HL-60 (cell line): ENCODE measurements around the gene MYH14.

Experiments used
- DNase-seq, 2 experiments: peaks; one replicate each; pipeline ENCODE4 v3.0.0-alpha.2; 2010 to 2020; ENCODE audit warnings: low read depth in 1 of 2, low spot score in 1 of 2
- H3K27ac ChIP-seq: fragments of 250-450 bp; sonication (Bioruptor Pico); replicated peaks from 2 replicates; pipeline ENCODE4 v1.5.1; 2020; ENCODE audit warnings: mild to moderate bottlenecking, moderate library complexity
- H3K27me3 ChIP-seq: fragments of 250-450 bp; sonication (Bioruptor Pico); 2 replicates; pipeline ENCODE4 v1.5.1; 2021; ENCODE audit warnings: mild to moderate bottlenecking, moderate library complexity; ENCODE audit not compliant: insufficient read depth, poor library complexity, severe bottlenecking
- H3K4me3 ChIP-seq: replicated peaks from 2 replicates; pipeline ENCODE4 v1.5.1; 2011; ENCODE audit warnings: mild to moderate bottlenecking, control low read depth, low read length; ENCODE audit not compliant: insufficient read depth
- GABPA ChIP-seq: IDR thresholded peaks from 2 replicates; pipeline ENCODE4 v1.6.1; 2012; ENCODE audit warnings: low read depth
- POLR2AphosphoS5 ChIP-seq: IDR thresholded peaks from 2 replicates; pipeline ENCODE4 v1.6.1; 2012; ENCODE audit warnings: low read depth
- SPI1 ChIP-seq: IDR thresholded peaks from 2 replicates; pipeline ENCODE4 v1.6.1; 2012; ENCODE audit warnings: low read depth, mild to moderate bottlenecking, borderline replicate concordance
- TF ChIP-seq, protein P1 (sequence below): IDR thresholded peaks from 2 replicates; pipeline ENCODE4 v1.6.1; 2012; ENCODE audit warnings: low read depth; ENCODE audit not compliant: insufficient replicate concordance
- TF ChIP-seq, protein P2 (sequence below): IDR thresholded peaks from one replicate; pipeline ENCODE4 v1.5.1; 2011; ENCODE audit warnings: low read length, control low read depth, inconsistent platforms; ENCODE audit not compliant: insufficient read depth

The MYH14 gene

DNA sequence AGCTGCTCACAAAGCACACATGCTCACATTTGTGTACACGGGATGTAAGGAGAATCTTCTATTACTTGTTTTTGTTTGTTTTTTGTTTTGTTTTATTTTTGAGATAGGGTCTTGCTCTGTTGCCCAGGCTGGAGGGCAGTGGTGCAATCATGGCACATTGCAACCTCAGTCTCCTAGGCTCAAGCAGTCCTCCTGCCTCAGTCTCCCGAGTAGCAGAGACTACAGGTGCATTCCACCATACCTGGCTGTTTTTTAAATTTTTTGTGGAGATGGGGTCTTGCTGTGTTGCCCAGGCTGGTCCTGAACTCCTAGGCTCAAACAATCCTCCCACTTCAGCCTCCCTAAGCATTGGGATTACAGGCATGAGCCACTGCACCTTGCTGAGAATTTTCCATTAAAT lies 83.9 kb downstream of the MYH14 start:
- Histone ChIP-seq H3K27me3 (no peaks in the 10 kb centered on the region), H3K4me3 (no peak overlapping the region), H3K27ac (no peak overlapping the region)
- TF ChIP-seq GABPA (no peak), POLR2AphosphoS5 (no peak), SPI1 (no peak)
- TF ChIP-seq, protein P1, sequence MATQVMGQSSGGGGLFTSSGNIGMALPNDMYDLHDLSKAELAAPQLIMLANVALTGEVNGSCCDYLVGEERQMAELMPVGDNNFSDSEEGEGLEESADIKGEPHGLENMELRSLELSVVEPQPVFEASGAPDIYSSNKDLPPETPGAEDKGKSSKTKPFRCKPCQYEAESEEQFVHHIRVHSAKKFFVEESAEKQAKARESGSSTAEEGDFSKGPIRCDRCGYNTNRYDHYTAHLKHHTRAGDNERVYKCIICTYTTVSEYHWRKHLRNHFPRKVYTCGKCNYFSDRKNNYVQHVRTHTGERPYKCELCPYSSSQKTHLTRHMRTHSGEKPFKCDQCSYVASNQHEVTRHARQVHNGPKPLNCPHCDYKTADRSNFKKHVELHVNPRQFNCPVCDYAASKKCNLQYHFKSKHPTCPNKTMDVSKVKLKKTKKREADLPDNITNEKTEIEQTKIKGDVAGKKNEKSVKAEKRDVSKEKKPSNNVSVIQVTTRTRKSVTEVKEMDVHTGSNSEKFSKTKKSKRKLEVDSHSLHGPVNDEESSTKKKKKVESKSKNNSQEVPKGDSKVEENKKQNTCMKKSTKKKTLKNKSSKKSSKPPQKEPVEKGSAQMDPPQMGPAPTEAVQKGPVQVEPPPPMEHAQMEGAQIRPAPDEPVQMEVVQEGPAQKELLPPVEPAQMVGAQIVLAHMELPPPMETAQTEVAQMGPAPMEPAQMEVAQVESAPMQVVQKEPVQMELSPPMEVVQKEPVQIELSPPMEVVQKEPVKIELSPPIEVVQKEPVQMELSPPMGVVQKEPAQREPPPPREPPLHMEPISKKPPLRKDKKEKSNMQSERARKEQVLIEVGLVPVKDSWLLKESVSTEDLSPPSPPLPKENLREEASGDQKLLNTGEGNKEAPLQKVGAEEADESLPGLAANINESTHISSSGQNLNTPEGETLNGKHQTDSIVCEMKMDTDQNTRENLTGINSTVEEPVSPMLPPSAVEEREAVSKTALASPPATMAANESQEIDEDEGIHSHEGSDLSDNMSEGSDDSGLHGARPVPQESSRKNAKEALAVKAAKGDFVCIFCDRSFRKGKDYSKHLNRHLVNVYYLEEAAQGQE: no peak
- TF ChIP-seq, protein P2, sequence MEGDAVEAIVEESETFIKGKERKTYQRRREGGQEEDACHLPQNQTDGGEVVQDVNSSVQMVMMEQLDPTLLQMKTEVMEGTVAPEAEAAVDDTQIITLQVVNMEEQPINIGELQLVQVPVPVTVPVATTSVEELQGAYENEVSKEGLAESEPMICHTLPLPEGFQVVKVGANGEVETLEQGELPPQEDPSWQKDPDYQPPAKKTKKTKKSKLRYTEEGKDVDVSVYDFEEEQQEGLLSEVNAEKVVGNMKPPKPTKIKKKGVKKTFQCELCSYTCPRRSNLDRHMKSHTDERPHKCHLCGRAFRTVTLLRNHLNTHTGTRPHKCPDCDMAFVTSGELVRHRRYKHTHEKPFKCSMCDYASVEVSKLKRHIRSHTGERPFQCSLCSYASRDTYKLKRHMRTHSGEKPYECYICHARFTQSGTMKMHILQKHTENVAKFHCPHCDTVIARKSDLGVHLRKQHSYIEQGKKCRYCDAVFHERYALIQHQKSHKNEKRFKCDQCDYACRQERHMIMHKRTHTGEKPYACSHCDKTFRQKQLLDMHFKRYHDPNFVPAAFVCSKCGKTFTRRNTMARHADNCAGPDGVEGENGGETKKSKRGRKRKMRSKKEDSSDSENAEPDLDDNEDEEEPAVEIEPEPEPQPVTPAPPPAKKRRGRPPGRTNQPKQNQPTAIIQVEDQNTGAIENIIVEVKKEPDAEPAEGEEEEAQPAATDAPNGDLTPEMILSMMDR: no peak
- DNase-seq: no peak

DNA sequence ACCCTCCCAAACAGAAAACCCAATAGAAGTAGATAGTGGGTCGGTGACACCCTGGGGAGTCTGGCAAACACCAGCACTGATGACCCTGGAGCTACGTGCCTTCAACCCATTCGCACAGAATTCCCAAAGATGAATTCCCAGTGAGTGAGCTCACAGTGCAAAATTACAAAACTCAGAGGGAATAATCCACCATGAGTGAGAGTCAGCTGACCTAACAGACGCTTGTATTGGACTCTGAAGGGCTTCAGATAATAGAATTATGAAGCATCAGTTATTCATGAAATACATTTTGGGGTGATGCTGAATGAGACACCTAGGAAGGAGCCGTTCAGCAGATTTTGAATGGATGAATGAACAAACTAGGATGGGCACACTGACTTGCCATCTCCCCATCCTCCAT lies 85.5 kb downstream of the MYH14 start:
- no peak for DNase-seq
- Histone ChIP-seq H3K4me3 (no peak overlapping the region), H3K27me3 (no peaks in the 10 kb centered on the region), H3K27ac (no peak overlapping the region)
- TF ChIP-seq SPI1: no peak
- TF ChIP-seq, protein P1: no peak
- TF ChIP-seq POLR2AphosphoS5: no peak
- no peak for TF ChIP-seq GABPA
- TF ChIP-seq, protein P2: no peak

DNA sequence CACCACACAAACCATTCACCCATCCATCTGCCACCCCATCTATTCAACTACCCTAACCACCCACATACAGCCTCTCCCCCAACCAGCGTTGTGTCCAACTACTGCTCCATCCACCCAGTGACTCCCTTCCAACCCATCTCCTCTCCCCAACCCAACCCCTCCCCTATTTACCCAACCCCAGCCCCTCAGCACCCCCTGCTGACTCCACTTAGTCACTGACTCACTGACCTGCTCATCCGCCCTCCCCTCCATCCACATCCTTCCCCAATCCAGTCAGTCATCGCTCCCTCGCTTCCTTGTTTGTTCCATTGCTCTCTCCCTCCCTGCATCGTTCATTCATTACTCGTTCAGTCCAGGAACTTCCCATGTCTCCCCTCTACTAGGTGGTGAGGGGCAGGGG lies 86.6 kb downstream of the MYH14 start:
- DNase-seq: no peak
- no peaks in the 10 kb centered on the region for H3K27me3 ChIP-seq
- H3K27ac ChIP-seq: no peak overlapping the region
- TF ChIP-seq, protein P1: no peak
- TF ChIP-seq POLR2AphosphoS5 (no peak), SPI1 (no peak), GABPA (no peak)
- TF ChIP-seq, protein P2: no peak
- no peak overlapping the region for H3K4me3 ChIP-seq
